ENCODE results near the gene IDUA. TPM values are rescaled to one million over a fixed set of nuclear protein-coding genes. Genes with fewer than 3 reads are reported as not detected.

The IDUA gene
- total and polyA plus RNA-seq, 2 of the 4 experiments (the other 2 are of a cell fraction): 0.72 to 12.5 TPM

GRCh38 chr4:1047976-1048772 lies 61.3 kb downstream of the IDUA start:
- CTCF ChIA-PET: interaction anchor here (1.5 kb wide), 1 partner anchor 15 kb away, joined by 3 read pairs; no protein-coding TSS in a partner anchor
- Histone ChIP-seq H4K5ac (ENCODE audit: low read depth, low read length) (no peak overlapping the region), H3K56ac (ENCODE audit: extremely low read depth, insufficient read depth, low read length) (no peak overlapping the region), H3K14ac (replicated peaks; ENCODE audit: low read depth, low read length) (no peak overlapping the region), H2AFZ (replicated peaks; ENCODE audit: low read length, poor library complexity) (no peak overlapping the region), H2AK5ac (ENCODE audit: low read depth, low read length) (no peak overlapping the region; the same call in 1 of the 2 replicates), H3K4me2 (ENCODE audit: low read depth, low read length) (no peak overlapping the region), H4K20me1 (ENCODE audit: insufficient read depth, low read length) (peaks cover 3% of the 10 kb centered on the region), H3K27me3 (ENCODE audit: control insufficient read depth, insufficient read depth, low read length) (peaks cover 14% of the 10 kb centered on the region), H3K4me3 (ENCODE audit: insufficient read depth, low read depth, low read length) (no peak overlapping the region), H2AK9ac (replicated peaks; ENCODE audit: low read depth, low read length, poor library complexity) (no peak overlapping the region), H2BK5ac (ENCODE audit: low read depth, low read length, poor library complexity, severe bottlenecking) (no peak overlapping the region), H2BK20ac (ENCODE audit: low read depth, low read length) (no peak overlapping the region), H3K36me3 (ENCODE audit: control insufficient read depth, insufficient read depth, low read length) (no peaks in the 10 kb centered on the region), H3K4me1 (ENCODE audit: control insufficient read depth, insufficient read depth, low read length) (peaks cover 27% of the 10 kb centered on the region), H4K91ac (ENCODE audit: insufficient read depth, low read depth, low read length) (no peak overlapping the region), H3K4ac (ENCODE audit: low read depth, low read length) (no peak overlapping the region), H3K9ac (ENCODE audit: low read depth, low read length) (no peak overlapping the region), H3K23ac (ENCODE audit: low read depth, low read length) (no peak overlapping the region), H3K79me1 (ENCODE audit: low read depth in 1 of 2, low read length in 2 of 2) (no peaks in the 10 kb centered on the region), H4K8ac (ENCODE audit: low read depth in 2 of 2, low read length in 2 of 2) (no peak overlapping the region), H3K27ac (ENCODE audit: insufficient read depth, low read length) (no peak overlapping the region), H2BK15ac (ENCODE audit: low read depth, low read length) (no peak overlapping the region), H3K18ac (ENCODE audit: low read depth, low read length) (no peak overlapping the region), H2BK120ac (ENCODE audit: low read depth, low read length) (no peak overlapping the region), H3K9me1 (ENCODE audit: insufficient read depth, low read length) (peaks cover 9% of the 10 kb centered on the region), H3K9me3 (ENCODE audit: control insufficient read depth, insufficient read depth, low read length) (0 out of 2 replicates have a peak, but pooled peaks cover 2% of the 10 kb centered on the region)
- dilution Hi-C loops (cut with HindIII; ENCODE audit: low sequenced_read_pairs, unreplicated experiment) (no loop called here), in situ Hi-C loops (cut with MboI; ENCODE audit: low sequenced_read_pairs) (no loop called here), intact Hi-C loops (cut with micrococcal nuclease) (no loop called here)
- no peak for TF ChIP-seq CTCF (conservative IDR thresholded peaks at IDR 0.05; ENCODE audit: low read depth, low read length)
- TF ChIP-seq NFE2L2 (IDR thresholded peaks at IDR 0.05; ENCODE audit: low read depth, low read length): no peak
- TF ChIP-seq FOS (IDR thresholded peaks at IDR 0.05; ENCODE audit: low read depth, low read length): no peak
- no peak for TF ChIP-seq BHLHE40 (IDR thresholded peaks at IDR 0.05; ENCODE audit: low read depth, low read length)
- 73% methylated on average over 17 of the region's 34 CpGs; no CpG with 5 or more reads in 1 of the 2 experiments for WGBS, 2 experiments (ENCODE audit: extremely low coverage in 2 of 2, insufficient read length in 1 of 2)
- DNase-seq (no peak), ATAC-seq (ENCODE audit: low read depth) (no peak)
- no TSS peak for BruUV-seq (replicated peaks)
- POLR2A ChIA-PET (ENCODE audit: unreplicated experiment): no interaction called here
